Stimulated activated CD8-positive, alpha-beta memory T cell treated with anti-CD3 and anti-CD28 coated beads, Interleukin-2, amount 100 ng/mL, for 48 hours (primary cell): Measurements from ENCODE around the gene RBM15.

Experiments
- DNase-seq, 2 donors: peaks; one replicate each; pipeline ENCODE4 v3.0.0-alpha.2; 2020; ENCODE audit warnings: low read depth in 2 of 2

RBM15 gene

GRCh38 chr1:110321045-110321444, 18.1 kb upstream of the RBM15 start:
- no peak for DNase-seq

GRCh38 chr1:110321846-110322245, 17.3 kb upstream of the RBM15 start:
- DNase-seq, result no peak

GRCh38 chr1:110324667-110325066, 14.5 kb upstream of the RBM15 start:
- DNase-seq, result no peak

- no peak for DNase-seq
Measured at GRCh38 chr1:110326826-110327225, 12.4 kb upstream of the RBM15 start.

- no peak for DNase-seq
Measured at GRCh38 chr1:110328274-110328673, 10.9 kb upstream of the RBM15 start.

GRCh38 chr1:110328700-110329099, 10.5 kb upstream of the RBM15 start:
- no peak for DNase-seq

GRCh38 chr1:110335265-110335664, 3.9 kb upstream of the RBM15 start:
- no peak for DNase-seq

- no peak for DNase-seq
Measured at GRCh38 chr1:110336300-110337039, 2.7 kb upstream of the RBM15 start.

GRCh38 chr1:110337704-110338308, 1.4 kb upstream of the RBM15 start:
- peak; percentile 29 to 37 for DNase-seq

GRCh38 chr1:110338309-110338885, 780 bp upstream of the RBM15 start:
- peak; percentile 83 to 89 for DNase-seq

GRCh38 chr1:110339407-110340206, 430 bp downstream of the RBM15 start:
- DNase-seq, result peak; percentile 34 to 55

- no peak for DNase-seq
Measured at GRCh38 chr1:110340207-110340468, 961 bp downstream of the RBM15 start.

GRCh38 chr1:110341146-110341871, 2.1 kb downstream of the RBM15 start:
- no peak for DNase-seq

GRCh38 chr1:110341872-110342331, 2.7 kb downstream of the RBM15 start:
- no peak for DNase-seq

- DNase-seq, result no peak
Measured at GRCh38 chr1:110343249-110343648, 4.1 kb downstream of the RBM15 start.

- no peak for DNase-seq
Measured at GRCh38 chr1:110344152-110344551, 5.0 kb downstream of the RBM15 start.

GRCh38 chr1:110345480-110345879, 6.3 kb downstream of the RBM15 start:
- DNase-seq, result no peak

GRCh38 chr1:110346690-110347089, 7.5 kb downstream of the RBM15 start:
- no peak for DNase-seq

- no peak for DNase-seq
Measured at GRCh38 chr1:110347182-110347893, 8.2 kb downstream of the RBM15 start.

GRCh38 chr1:110348050-110348449, 8.9 kb downstream of the RBM15 start:
- no peak for DNase-seq

- DNase-seq, result no peak
Measured at GRCh38 chr1:110348771-110349170, 9.6 kb downstream of the RBM15 start.
